Activated T-cell treated with anti-CD3 and anti-CD28 coated beads, Interleukin-2, amount 50 U/mL, for 24 hours (primary cell): Measurements from ENCODE around the gene PRCP.
"Not testable (repeated sequence)": the region's sequence is repeated elsewhere in the genome, so short reads cannot be mapped to it uniquely, and the experiment has no call there.

ENCODE experiments used
- DNase-seq: peaks from one replicate; pipeline ENCODE4 v3.0.0-alpha.2; 2020
- H3K27ac Mint-ChIP-seq: 2 replicates; pipeline ENCODE4 v1.8.0; 2020; ENCODE audit warnings: mild to moderate bottlenecking, mixed read lengths
- H3K27me3 Mint-ChIP-seq: 2 replicates; pipeline ENCODE4 v1.8.0; 2020; ENCODE audit warnings: mixed read lengths
- H3K36me3 Mint-ChIP-seq: 2 replicates; pipeline ENCODE4 v1.8.0; 2020; ENCODE audit warnings: low read depth, mixed read lengths
- H3K4me1 Mint-ChIP-seq: 2 replicates; pipeline ENCODE4 v1.8.0; 2020; ENCODE audit warnings: low read depth, mixed read lengths
- H3K4me3 Mint-ChIP-seq: 2 replicates; pipeline ENCODE4 v1.8.0; 2020; ENCODE audit warnings: mild to moderate bottlenecking, moderate library complexity, mixed read lengths
- H3K9me3 Mint-ChIP-seq: 2 replicates; pipeline ENCODE4 v1.8.0; 2020; ENCODE audit warnings: mixed read lengths

Gene PRCP

GRCh38 chr11:82900277-82901164 is at the start of gene PRCP:
PRCP (minus strand) TSS chr11:82900430; CDS start chr11:82900402, 28 bp downstream.
- Mint-ChIP-seq H3K4me3 (peak within 1 kb of the TSS; percentile 96), H3K4me1 (peaks cover 67% of the 10 kb centered on the region), H3K36me3 (peaks cover 27% of the 10 kb centered on the region), H3K27me3 (no peaks in the 10 kb centered on the region), H3K27ac (peak within 1 kb of the TSS; percentile 99), H3K9me3 (no peaks in the 10 kb centered on the region)
- DNase-seq = peak; percentile 94

GRCh38 chr11:82949352-82949751 is 49.1 kb upstream of the PRCP start:
- Mint-ChIP-seq H3K36me3 (peaks cover 23% of the 10 kb centered on the region), H3K27ac (no peak overlapping the region), H3K4me1 (peaks cover 8% of the 10 kb centered on the region), H3K27me3 (no peaks in the 10 kb centered on the region), H3K4me3 (no peak overlapping the region), H3K9me3 (peaks cover 25% of the 10 kb centered on the region)
- no peak for DNase-seq

GRCh38 chr11:82945682-82946081 is 45.5 kb upstream of the PRCP start:
- Mint-ChIP-seq H3K27me3 (no peaks in the 10 kb centered on the region), H3K27ac (no peak overlapping the region), H3K4me3 (no peak overlapping the region), H3K4me1 (peaks cover 12% of the 10 kb centered on the region), H3K9me3 (peaks cover 15% of the 10 kb centered on the region), H3K36me3 (peaks cover 2% of the 10 kb centered on the region)
- no peak for DNase-seq

DNA sequence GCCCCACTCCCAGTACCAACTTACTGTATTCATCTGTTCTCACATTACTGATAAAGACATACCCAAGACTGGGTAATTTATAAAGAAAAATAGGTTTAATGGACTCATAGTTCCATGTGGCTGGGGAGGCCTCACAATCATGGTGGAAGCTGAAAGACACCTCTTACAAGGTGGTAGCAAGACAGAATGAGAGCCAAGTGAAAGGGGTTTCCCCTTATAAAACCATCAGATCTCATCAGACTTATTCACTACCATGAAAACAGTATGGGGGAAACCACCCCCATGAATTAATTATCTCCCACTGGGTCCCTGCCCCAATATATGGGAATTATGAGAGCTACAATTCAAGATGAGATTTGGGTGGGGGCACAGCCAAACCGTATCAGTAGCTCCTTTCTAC is 44.8 kb upstream of the PRCP start:
- not testable (repeated sequence) for H3K4me3 Mint-ChIP-seq, H3K27ac Mint-ChIP-seq, H3K27me3 Mint-ChIP-seq, DNase-seq, H3K36me3 Mint-ChIP-seq
- Mint-ChIP-seq H3K9me3 (peaks cover 20% of the 10 kb centered on the region), H3K4me1 (peaks cover 15% of the 10 kb centered on the region)

GRCh38 chr11:82944198-82944597 is 44.0 kb upstream of the PRCP start:
- H3K27ac Mint-ChIP-seq = no peak overlapping the region
- H3K9me3 Mint-ChIP-seq = peaks cover 23% of the 10 kb centered on the region
- no peaks in the 10 kb centered on the region for H3K27me3 Mint-ChIP-seq
- H3K4me1 Mint-ChIP-seq = peaks cover 18% of the 10 kb centered on the region
- H3K4me3 Mint-ChIP-seq = no peak overlapping the region
- H3K36me3 Mint-ChIP-seq = peaks cover 4% of the 10 kb centered on the region
- DNase-seq = no peak

- H3K4me1 Mint-ChIP-seq = peaks cover 18% of the 10 kb centered on the region
- not testable (repeated sequence) for H3K36me3 Mint-ChIP-seq
Measured at GRCh38 chr11:82943430-82943829, 43.2 kb upstream of the PRCP start.

GRCh38 chr11:82942376-82942775 is 42.1 kb upstream of the PRCP start:
- no peak overlapping the region for H3K27ac Mint-ChIP-seq
- no peaks in the 10 kb centered on the region for H3K27me3 Mint-ChIP-seq

More at GRCh38 chr11:82943430-82943829, 43.2 kb upstream of the PRCP start:
- not testable (repeated sequence) for H3K27me3 Mint-ChIP-seq, DNase-seq, H3K4me3 Mint-ChIP-seq, H3K27ac Mint-ChIP-seq
- H3K9me3 Mint-ChIP-seq = peaks cover 23% of the 10 kb centered on the region

DNA sequence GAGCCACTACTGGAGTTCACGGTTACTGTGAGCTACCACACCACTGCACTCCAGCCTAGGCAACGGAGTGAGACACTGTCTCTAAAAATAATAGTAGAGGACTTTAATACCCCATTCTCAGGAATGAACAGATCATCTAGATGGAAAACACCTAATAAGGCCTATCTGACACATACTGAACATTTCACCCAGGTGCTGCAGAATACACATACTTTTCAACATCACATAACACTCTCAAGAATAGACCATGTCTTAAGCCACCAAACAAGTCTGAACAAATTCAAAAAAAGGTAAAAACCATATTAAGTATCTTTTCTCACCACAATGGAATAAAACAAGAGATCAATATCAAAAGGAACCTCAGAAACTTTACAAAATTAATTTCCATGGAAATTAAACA is 39.2 kb upstream of the PRCP start:
- H3K27me3 Mint-ChIP-seq = no peaks in the 10 kb centered on the region
- no peak for DNase-seq
- peaks cover 20% of the 10 kb centered on the region for H3K36me3 Mint-ChIP-seq
- H3K9me3 Mint-ChIP-seq = peaks cover 21% of the 10 kb centered on the region
- H3K4me1 Mint-ChIP-seq = peaks cover 10% of the 10 kb centered on the region
- H3K27ac Mint-ChIP-seq = no peak overlapping the region
- no peak overlapping the region for H3K4me3 Mint-ChIP-seq

More at GRCh38 chr11:82942376-82942775, 42.1 kb upstream of the PRCP start:
- Mint-ChIP-seq H3K4me3 (no peak overlapping the region), H3K4me1 (peaks cover 18% of the 10 kb centered on the region), H3K36me3 (peaks cover 4% of the 10 kb centered on the region), H3K9me3 (peaks cover 23% of the 10 kb centered on the region)
- no peak for DNase-seq

DNA sequence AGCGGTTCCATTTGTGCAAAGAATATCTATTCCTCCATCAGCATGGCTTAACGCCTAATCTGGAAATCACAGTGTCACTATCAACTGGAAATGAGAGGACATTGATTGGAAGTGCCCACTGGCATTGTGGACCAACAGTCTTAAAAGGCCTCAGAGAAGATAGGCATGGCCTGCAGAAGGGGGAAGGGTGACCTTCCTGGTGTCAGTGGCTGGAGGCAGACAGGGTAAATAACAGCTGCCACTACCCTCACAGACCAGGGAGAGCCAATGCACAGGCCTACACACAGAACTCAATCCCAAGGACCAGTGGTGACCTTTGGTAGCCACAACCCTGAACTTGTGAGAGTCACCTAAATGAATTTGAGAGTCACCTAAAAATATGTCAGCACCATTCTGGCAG is 37.3 kb upstream of the PRCP start:
- Mint-ChIP-seq H3K4me3 (no peak overlapping the region), H3K4me1 (peaks cover 15% of the 10 kb centered on the region), H3K36me3 (peaks cover 39% of the 10 kb centered on the region), H3K9me3 (peaks cover 12% of the 10 kb centered on the region), H3K27me3 (no peaks in the 10 kb centered on the region), H3K27ac (no peak overlapping the region)
- DNase-seq = no peak

- H3K27me3 Mint-ChIP-seq = no peaks in the 10 kb centered on the region
- DNase-seq = no peak
- H3K9me3 Mint-ChIP-seq = peaks cover 12% of the 10 kb centered on the region
- H3K27ac Mint-ChIP-seq = no peak overlapping the region
- peaks cover 52% of the 10 kb centered on the region for H3K36me3 Mint-ChIP-seq
- H3K4me3 Mint-ChIP-seq = no peak overlapping the region
- peaks cover 25% of the 10 kb centered on the region for H3K4me1 Mint-ChIP-seq
Measured at GRCh38 chr11:82936261-82936660, 36.0 kb upstream of the PRCP start.

GRCh38 chr11:82932564-82932963 is 32.3 kb upstream of the PRCP start:
- no peak overlapping the region for H3K27ac Mint-ChIP-seq
- no peaks in the 10 kb centered on the region for H3K9me3 Mint-ChIP-seq
- H3K36me3 Mint-ChIP-seq = peaks cover 76% of the 10 kb centered on the region

GRCh38 chr11:82930734-82931133 is 30.5 kb upstream of the PRCP start:
- H3K36me3 Mint-ChIP-seq = peaks cover 77% of the 10 kb centered on the region
- no peak overlapping the region for H3K4me3 Mint-ChIP-seq

More at GRCh38 chr11:82932564-82932963, 32.3 kb upstream of the PRCP start:
- no peak for DNase-seq
- H3K4me3 Mint-ChIP-seq = no peak overlapping the region
- H3K4me1 Mint-ChIP-seq = peaks cover 25% of the 10 kb centered on the region
- no peaks in the 10 kb centered on the region for H3K27me3 Mint-ChIP-seq

DNA sequence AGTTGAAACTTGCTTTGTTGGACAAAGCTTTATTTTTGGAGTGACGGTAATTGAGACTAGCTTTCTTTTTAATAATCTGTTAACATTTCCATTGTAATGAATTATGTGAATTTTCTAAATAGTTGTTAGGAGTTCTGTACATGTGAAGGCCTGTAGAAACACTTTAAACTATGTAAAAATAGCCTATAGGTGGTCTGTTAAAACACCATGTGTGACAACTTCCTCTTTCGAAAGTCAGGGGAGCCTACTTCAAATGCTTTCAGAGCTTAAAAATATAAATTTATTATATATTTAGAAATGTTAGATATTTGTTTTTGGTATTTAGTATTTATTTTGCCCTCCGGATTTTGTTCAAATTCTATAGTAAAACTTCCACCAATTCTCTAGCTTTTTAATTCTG is 30.0 kb upstream of the PRCP start:
- peaks cover 75% of the 10 kb centered on the region for H3K36me3 Mint-ChIP-seq
- no peaks in the 10 kb centered on the region for H3K27me3 Mint-ChIP-seq
- H3K4me3 Mint-ChIP-seq = no peak overlapping the region
- no peak overlapping the region for H3K27ac Mint-ChIP-seq
- peaks cover 30% of the 10 kb centered on the region for H3K4me1 Mint-ChIP-seq
- H3K9me3 Mint-ChIP-seq = no peaks in the 10 kb centered on the region
- no peak for DNase-seq

More at GRCh38 chr11:82930734-82931133, 30.5 kb upstream of the PRCP start:
- no peaks in the 10 kb centered on the region for H3K27me3 Mint-ChIP-seq
- no peak overlapping the region for H3K27ac Mint-ChIP-seq
- no peaks in the 10 kb centered on the region for H3K9me3 Mint-ChIP-seq
- no peak for DNase-seq
- H3K4me1 Mint-ChIP-seq = peaks cover 30% of the 10 kb centered on the region

GRCh38 chr11:82929121-82929520 is 28.9 kb upstream of the PRCP start:
- no peak for DNase-seq
- H3K27me3 Mint-ChIP-seq = no peaks in the 10 kb centered on the region
- no peak overlapping the region for H3K4me3 Mint-ChIP-seq
- H3K9me3 Mint-ChIP-seq = no peaks in the 10 kb centered on the region
- H3K27ac Mint-ChIP-seq = no peak overlapping the region
- H3K4me1 Mint-ChIP-seq = peaks cover 32% of the 10 kb centered on the region
- peaks cover 73% of the 10 kb centered on the region for H3K36me3 Mint-ChIP-seq

DNA sequence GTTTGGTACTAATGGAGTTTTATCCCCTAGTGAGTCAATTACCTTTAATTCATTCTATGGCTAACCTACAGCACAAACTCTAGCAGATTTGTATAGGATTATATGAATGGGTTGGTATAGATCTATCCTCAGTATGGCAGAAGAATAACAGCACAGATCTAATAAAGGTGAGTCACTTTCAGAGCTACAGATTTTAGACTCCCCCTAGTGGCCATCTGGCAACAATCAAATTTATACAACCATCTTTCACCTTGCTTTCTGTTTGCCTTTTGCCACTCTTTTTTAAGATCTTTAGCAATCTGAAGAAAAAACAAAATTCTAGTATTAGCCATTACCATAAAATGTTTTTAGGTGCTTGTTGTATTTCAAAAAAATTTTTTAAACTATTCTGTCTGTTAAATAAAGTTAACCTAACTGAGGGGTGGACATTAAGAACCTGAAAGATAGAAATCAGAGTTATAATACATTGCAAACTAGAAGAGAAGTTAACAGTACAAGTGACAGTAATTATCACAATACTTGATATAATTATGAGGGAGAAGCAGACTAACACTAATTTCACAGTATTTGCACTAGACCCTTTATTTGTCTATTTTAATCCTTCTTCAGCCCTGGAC is 27.1 kb upstream of the PRCP start:
- Mint-ChIP-seq H3K4me3 (no peak overlapping the region), H3K36me3 (peaks cover 73% of the 10 kb centered on the region), H3K27me3 (no peaks in the 10 kb centered on the region), H3K27ac (no peak overlapping the region), H3K4me1 (peaks cover 29% of the 10 kb centered on the region), H3K9me3 (no peaks in the 10 kb centered on the region)
- no peak for DNase-seq
